Heart left ventricle (tissue), 16 donors: ENCODE results near the gene TSPAN31. TPM values are rescaled to one million over a fixed set of nuclear protein-coding genes. Genes with fewer than 3 reads are reported as not detected.

Source experiments
- ATAC-seq, 4 donors: fragments of 200-7000 bp; cut with Tn5 transposase; one replicate each; pipeline ENCODE4 v1.9.1; 2020 to 2022; ENCODE audit warnings: moderate library complexity in 4 of 4, mild to moderate bottlenecking in 3 of 4, moderate number of reproducible peaks in 1 of 4
- DNase-seq, 5 donors: peaks; one replicate each; pipeline ENCODE4 v3.0.0-alpha.2; 2020
- H3K27ac ChIP-seq, 12 donors: fragments of 200-600 bp; sonication (generic) in 4 of 12; one replicate each; pipeline versions ENCODE4 v1.5.0 to v1.8.0; 2016 to 2022; ENCODE audit warnings: mild to moderate bottlenecking in 2 of 12
- H3K27me3 ChIP-seq, 9 donors: fragments of 200-600 bp; sonication (generic) in 2 of 9; one replicate each; pipeline versions ENCODE4 v1.5.1 to v1.8.0; 2016 to 2022; ENCODE audit warnings: mild to moderate bottlenecking in 3 of 9
- H3K36me3 ChIP-seq, 9 donors: fragments of 200-600 bp; sonication (generic) in 2 of 9; one replicate each; pipeline versions ENCODE4 v1.5.0 to v1.8.0; 2018 to 2022; ENCODE audit warnings: mild to moderate bottlenecking in 2 of 9
- H3K4me1 ChIP-seq, 12 donors: fragments of 200-600 bp; sonication (generic) in 4 of 12; one replicate each; pipeline versions ENCODE4 v1.5.0 to v1.8.0; 2016 to 2022; ENCODE audit warnings: mild to moderate bottlenecking in 3 of 12
- H3K4me3 ChIP-seq, 12 donors: fragments of 200-600 bp; sonication (generic) in 4 of 12; one replicate each; pipeline versions ENCODE4 v1.5.0 to v1.8.0; 2017 to 2022; ENCODE audit warnings: mild to moderate bottlenecking in 9 of 12, moderate library complexity in 4 of 12
- H3K9me3 ChIP-seq, 12 donors: fragments of 200-600 bp; sonication (generic) in 4 of 12; one replicate each; pipeline versions ENCODE4 v1.5.0 to v1.8.0; 2016 to 2022; ENCODE audit warnings: mild to moderate bottlenecking in 1 of 12
- POLR2A ChIP-seq, 2 donors: fragments of 450-650 bp; IDR thresholded peaks; one replicate each; pipeline ENCODE4 v1.6.1; 2017; ENCODE audit warnings: antibody characterized with exemption in 2 of 2, mild to moderate bottlenecking in 2 of 2, moderate library complexity in 2 of 2
- WGBS, 4 donors: extraction: QIAGEN DNeasy Blood & Tissue Kit in 2 of 4; methylation state at CpG; one replicate each; pipeline versions ENCODE4 v1.1.5 to v1.1.7; 2013 to 2018; 5-methylcytosine and 5-hydroxymethylcytosine counted together
- intact Hi-C, 10 donors: fragments of 100-400 bp; cut with DNase I; formaldehyde crosslinking; loops; one replicate each; pipeline versions ENCODE4 v1.11.1 to v1.14.2; 2022
- microRNA-seq, 4 donors: library from miRNA; unstranded; fragments of <30 nt; microRNA quantifications; one replicate each; pipeline versions ENCODE4 to v1.2.0, GENCODE V29; 2017 to 2020
- polyA plus RNA-seq, 2 donors: library from polyadenylated mRNA; stranded (reverse); fragments of 200-250 nt; gene quantifications; one replicate each; pipeline ENCODE4 v1.2.3, GENCODE V29; 2013
- total RNA-seq, 9 donors: library from RNA; depleted of rRNA in 2 of 9; stranded (reverse); fragments of >200 nt in 2 of 9; fragmentation: NEBNext Ultra II Directional in 3 of 9; extraction: Animal tissue kit (Norgen Biotek cat#: 25700) in 3 of 9; gene quantifications; one replicate each; pipeline versions ENCODE4 v1.1.0 to v1.2.4, GENCODE V29; 2016 to 2023
- TF ChIP-seq, protein P1 (sequence below), 12 donors: fragments of 200-600 bp; sonication (generic) in 4 of 12; IDR thresholded peaks; one replicate each; pipeline versions ENCODE4 v1.5.0 to v1.8.0; 2018 to 2022; ENCODE audit warnings: antibody characterized with exemption in 12 of 12, mild to moderate bottlenecking in 5 of 12
- donor health status: ischemic (EF 13 %, LVEDD 7.1; RV severe dilation, severe dysfunction).
- donor health status: healthy with polysubstance abuse.
- donor health status: DM: no; HTN: yes; CAD: no.
- donor health status: DM: no; HTN: no; CAD: no.
- donor health status: ischemic (EF 25% LVEDD 6.9; RV normal size, moderate dysfunction).
- donor health status: ischemic (EF 25% LVEDD 5.7; RV mildly dilated, moderate dysfunction).
- donor health status: healthy.
- donor health status: DM: yes; HTN: yes; CAD: no.
- donor health status: ischemic (EF 35%, LVEDD 5.7; RV mildly dilated, moderate dysfunction).
- donor health status: nonischemic (EF 11% LVEDD 7.7; RV severe dilation, severe dysfunction).
- donor health status: DM: yes; HTN: yes; CAD: no.
- donor health status: PGD.
- donor health status: ischemic (EF 29% LVEDD 5.4; RV normal size, mild dysfunction).
- donor health status: nonischemic (EF 23%, LVEDD 6.1; RV moderate dilation, normal function).

Gene TSPAN31
- total and polyA plus RNA-seq, 11 donors = 27.2 to 59.3 (median 31.4) TPM

DNA sequence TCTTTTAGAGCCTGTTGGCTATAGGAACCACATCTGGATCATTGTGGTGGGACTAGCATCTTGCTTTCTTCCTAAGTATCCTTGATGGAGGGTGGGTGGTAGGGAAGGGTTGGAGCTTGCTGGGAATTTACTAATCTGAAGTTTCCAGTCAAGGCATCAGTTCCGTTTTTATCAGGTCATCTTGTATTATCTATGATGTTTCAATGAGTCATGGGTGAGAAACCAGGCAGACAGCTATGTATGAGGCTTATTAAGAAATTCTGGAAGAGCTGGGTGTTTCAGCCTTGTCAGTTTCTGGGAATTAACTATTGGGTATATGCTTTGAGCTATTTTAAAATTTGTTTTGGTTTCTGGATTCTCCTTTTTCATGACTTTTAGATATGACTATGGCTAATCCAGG, 49.1 kb downstream of the TSPAN31 start:
- peaks cover 0 to 13% (median 0%) of the 10 kb centered on the region in 12 donors for H3K4me1 ChIP-seq
- intact Hi-C loops = no loop called here
- no peaks in the 10 kb centered on the region for H3K27me3 ChIP-seq
- no peaks in the 10 kb centered on the region for H3K9me3 ChIP-seq
- H3K4me3 ChIP-seq = no peak overlapping the region
- H3K36me3 ChIP-seq = peaks cover 0 to 99% (median 96%) of the 10 kb centered on the region in 9 donors
- WGBS, 4 donors = 29 to 50% (median 44%) methylated on average over 1 of the region's 1 CpG
- H3K27ac ChIP-seq = peak overlapping the region in 1 of 12 donors; percentile 56
- ATAC-seq = peak in 1 of 4 donors; percentile 50
- DNase-seq = no peak
- TF ChIP-seq, protein P1, sequence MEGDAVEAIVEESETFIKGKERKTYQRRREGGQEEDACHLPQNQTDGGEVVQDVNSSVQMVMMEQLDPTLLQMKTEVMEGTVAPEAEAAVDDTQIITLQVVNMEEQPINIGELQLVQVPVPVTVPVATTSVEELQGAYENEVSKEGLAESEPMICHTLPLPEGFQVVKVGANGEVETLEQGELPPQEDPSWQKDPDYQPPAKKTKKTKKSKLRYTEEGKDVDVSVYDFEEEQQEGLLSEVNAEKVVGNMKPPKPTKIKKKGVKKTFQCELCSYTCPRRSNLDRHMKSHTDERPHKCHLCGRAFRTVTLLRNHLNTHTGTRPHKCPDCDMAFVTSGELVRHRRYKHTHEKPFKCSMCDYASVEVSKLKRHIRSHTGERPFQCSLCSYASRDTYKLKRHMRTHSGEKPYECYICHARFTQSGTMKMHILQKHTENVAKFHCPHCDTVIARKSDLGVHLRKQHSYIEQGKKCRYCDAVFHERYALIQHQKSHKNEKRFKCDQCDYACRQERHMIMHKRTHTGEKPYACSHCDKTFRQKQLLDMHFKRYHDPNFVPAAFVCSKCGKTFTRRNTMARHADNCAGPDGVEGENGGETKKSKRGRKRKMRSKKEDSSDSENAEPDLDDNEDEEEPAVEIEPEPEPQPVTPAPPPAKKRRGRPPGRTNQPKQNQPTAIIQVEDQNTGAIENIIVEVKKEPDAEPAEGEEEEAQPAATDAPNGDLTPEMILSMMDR (IDR thresholded peaks at IDR 0.05) = no peak

DNA sequence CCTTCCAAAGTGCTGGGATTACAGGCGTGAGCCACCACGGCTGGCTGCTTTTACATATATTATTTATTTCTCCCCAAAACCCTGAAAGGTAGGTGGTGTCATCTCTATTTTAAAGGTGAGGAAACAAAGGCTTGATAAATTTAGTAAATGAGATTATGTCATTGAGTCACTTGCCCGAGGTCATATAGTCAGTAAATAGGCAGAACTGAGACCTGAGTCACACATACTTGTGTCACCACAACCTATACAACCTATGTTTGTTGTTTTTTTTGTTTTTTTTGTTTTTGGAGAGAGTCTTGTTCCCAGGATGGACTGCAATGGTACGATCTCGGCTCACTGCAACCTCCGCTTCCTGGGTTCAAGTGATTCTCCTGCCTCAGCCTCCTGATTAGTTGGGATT, 50.5 kb downstream of the TSPAN31 start:
- no peak for ATAC-seq
- no peaks in the 10 kb centered on the region for H3K9me3 ChIP-seq
- no peak overlapping the region for H3K4me3 ChIP-seq
- intact Hi-C loops = no loop called here
- DNase-seq = no peak
- 90 to 93% (median 91%) methylated on average over 6 of the region's 6 CpGs for WGBS, 4 donors
- TF ChIP-seq POLR2A (IDR thresholded peaks at IDR 0.05) = no peak
- TF ChIP-seq, protein P1 (IDR thresholded peaks at IDR 0.05) = no peak
- peak overlapping the region in 1 of 12 donors; percentile 47 for H3K27ac ChIP-seq
- H3K4me1 ChIP-seq = peaks cover 0 to 13% (median 0%) of the 10 kb centered on the region in 12 donors
- H3K27me3 ChIP-seq = no peaks in the 10 kb centered on the region
- H3K36me3 ChIP-seq = peaks cover 0 to 100% (median 96%) of the 10 kb centered on the region in 9 donors

DNA sequence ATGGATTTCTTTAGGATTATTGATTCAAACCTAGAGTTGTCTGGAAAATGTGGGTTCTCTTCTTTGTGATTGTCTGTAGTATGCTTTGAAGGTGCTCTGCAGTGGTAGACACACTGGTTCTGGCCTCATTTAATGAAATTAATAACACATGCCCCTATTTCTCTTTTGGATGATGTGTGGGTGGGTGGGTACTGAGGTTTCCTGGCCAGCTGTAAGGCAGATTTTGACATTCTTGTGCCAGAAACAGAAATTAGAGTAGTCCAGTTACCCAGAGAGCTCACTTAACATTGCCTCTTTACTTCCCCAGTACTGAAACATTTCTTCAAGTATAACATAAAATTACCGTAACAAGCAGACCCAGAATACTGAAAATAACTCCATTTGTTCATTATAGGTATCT, 52.2 kb downstream of the TSPAN31 start:
- Histone ChIP-seq H3K9me3 (no peaks in the 10 kb centered on the region), H3K27me3 (no peaks in the 10 kb centered on the region), H3K4me3 (no peak overlapping the region), H3K36me3 (peaks cover 6 to 100% (median 98%) of the 10 kb centered on the region in 9 donors), H3K27ac (peak overlapping the region in 1 of 12 donors; percentile 48), H3K4me1 (peaks cover 0 to 13% (median 0%) of the 10 kb centered on the region in 12 donors)
- intact Hi-C loops = no loop called here
- no peak for ATAC-seq
- DNase-seq = no peak
- WGBS, 4 donors = 92 to 100% (median 96%) methylated on average over 1 of the region's 1 CpG
- TF ChIP-seq, protein P1 (IDR thresholded peaks at IDR 0.05) = no peak
- TF ChIP-seq POLR2A (IDR thresholded peaks at IDR 0.05) = no peak

DNA sequence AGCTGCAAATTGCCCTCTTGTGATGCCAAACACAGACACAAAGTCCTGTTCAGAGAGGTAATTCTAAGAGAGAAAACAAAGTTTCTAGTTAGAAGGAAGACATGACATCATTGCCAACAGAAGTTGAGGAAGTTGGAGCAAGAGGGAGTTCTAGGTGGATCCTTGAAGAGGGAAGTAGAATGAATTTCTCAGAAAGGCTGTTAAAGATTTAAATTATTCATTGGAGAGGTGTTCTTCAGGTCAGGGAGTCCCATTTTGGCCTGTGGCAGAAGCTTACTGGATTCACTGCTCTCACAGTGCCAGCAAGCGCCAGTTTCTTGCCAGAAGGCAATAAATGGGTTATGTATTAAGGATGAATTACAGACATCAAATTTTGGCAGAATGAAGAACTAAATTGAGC, 53.1 kb downstream of the TSPAN31 start:
- Histone ChIP-seq H3K9me3 (no peaks in the 10 kb centered on the region), H3K4me3 (no peak overlapping the region), H3K27ac (peak overlapping the region in 1 of 12 donors; percentile 48), H3K4me1 (peaks cover 0 to 13% (median 0%) of the 10 kb centered on the region in 12 donors), H3K36me3 (peaks cover 6 to 100% (median 98%) of the 10 kb centered on the region in 9 donors), H3K27me3 (no peaks in the 10 kb centered on the region)
- ATAC-seq = no peak
- TF ChIP-seq, protein P1 (IDR thresholded peaks at IDR 0.05) = no peak
- TF ChIP-seq POLR2A (IDR thresholded peaks at IDR 0.05) = no peak
- WGBS, 4 donors = 92 to 96% (median 95%) methylated on average over 1 of the region's 1 CpG
- intact Hi-C loops = no loop called here
- DNase-seq = no peak

Small RNAs within 50 kb of the gene (microRNA-seq; reads per million reads assigned to microRNA genes)
- gene MIR6759 = 0 to 0.60 (median 0) reads per million in 4 donors

Other genes starting within 250 kb of the TSPAN31 start
- 10 to 100 TPM; 11.5 to 30.9 (median 17.5) TPM for gene DDIT3, start 224.5 kb upstream of the TSPAN31 start, total RNA-seq
- gene DDIT3, start 224.5 kb upstream of the TSPAN31 start, polyA plus RNA-seq = 10 to 100 TPM; 58.3 to 60.5 TPM
- 10 to 100 TPM; 13.1 to 43.3 (median 30.1) TPM for gene MBD6, start 222.2 kb upstream of the TSPAN31 start, total RNA-seq
- 10 to 100 TPM; 11.4 to 17.2 TPM for gene MBD6, start 222.2 kb upstream of the TSPAN31 start, polyA plus RNA-seq
- gene DCTN2, start 197.8 kb upstream of the TSPAN31 start, total RNA-seq = 100 to 1,000 TPM in 5 of 9 donors, 10 to 100 TPM in 4; 84.4 to 159 (median 109) TPM
- 100 to 1,000 TPM in 1 of 2 donors, 10 to 100 TPM in 1; 62.3 to 228 TPM for gene DCTN2, start 197.8 kb upstream of the TSPAN31 start, polyA plus RNA-seq
- gene KIF5A, start 195.0 kb upstream of the TSPAN31 start, total RNA-seq = under 1 TPM in 6 of 9 donors, not detected in 3; 0.07 to 0.31 (median 0.17) TPM
- gene KIF5A, start 195.0 kb upstream of the TSPAN31 start, polyA plus RNA-seq = under 1 TPM; 0.06 to 0.08 TPM
- 10 to 100 TPM; 12.9 to 31.0 (median 17.0) TPM for gene PIP4K2C, start 153.8 kb upstream of the TSPAN31 start, total RNA-seq
- gene PIP4K2C, start 153.8 kb upstream of the TSPAN31 start, polyA plus RNA-seq = 10 to 100 TPM in 1 of 2 donors, 1 to 10 TPM in 1; 4.6 to 22.6 TPM
- 10 to 100 TPM; 15.6 to 30.7 (median 22.4) TPM for gene DTX3, start 140.2 kb upstream of the TSPAN31 start, total RNA-seq
- 10 to 100 TPM; 16.3 to 28.3 TPM for gene DTX3, start 140.2 kb upstream of the TSPAN31 start, polyA plus RNA-seq
- gene ARHGEF25, start 133.6 kb upstream of the TSPAN31 start, total RNA-seq = 10 to 100 TPM in 4 of 9 donors, 1 to 10 TPM in 5; 5.5 to 11.5 (median 9.5) TPM
- 10 to 100 TPM; 10.2 to 20.3 TPM for gene ARHGEF25, start 133.6 kb upstream of the TSPAN31 start, polyA plus RNA-seq
- gene B4GALNT1, start 111.8 kb upstream of the TSPAN31 start, total RNA-seq = 1 to 10 TPM; 1.9 to 8.8 (median 5.9) TPM
- 1 to 10 TPM; 2.6 to 5.1 TPM for gene B4GALNT1, start 111.8 kb upstream of the TSPAN31 start, polyA plus RNA-seq
- 100 to 1,000 TPM in 7 of 9 donors, 10 to 100 TPM in 2; 93.4 to 188 (median 130) TPM for gene OS9, start 50.9 kb upstream of the TSPAN31 start, total RNA-seq
- gene OS9, start 50.9 kb upstream of the TSPAN31 start, polyA plus RNA-seq = 100 to 1,000 TPM in 1 of 2 donors, 10 to 100 TPM in 1; 89.4 to 196 TPM
- gene AGAP2, start 6.3 kb upstream of the TSPAN31 start, total RNA-seq = 10 to 100 TPM in 2 of 9 donors, 1 to 10 TPM in 7; 4.2 to 12.0 (median 5.5) TPM
- gene AGAP2, start 6.3 kb upstream of the TSPAN31 start, polyA plus RNA-seq = 1 to 10 TPM; 3.9 to 8.6 TPM
- gene CDK4, start 7.3 kb downstream of the TSPAN31 start, total RNA-seq = 10 to 100 TPM; 38.1 to 62.1 (median 50.2) TPM
- 10 to 100 TPM; 23.4 to 81.9 TPM for gene CDK4, start 7.3 kb downstream of the TSPAN31 start, polyA plus RNA-seq
- gene MARCHF9, start 10.1 kb downstream of the TSPAN31 start, total RNA-seq = 10 to 100 TPM; 11.3 to 18.9 (median 13.3) TPM
- 10 to 100 TPM; 13.6 to 15.8 TPM for gene MARCHF9, start 10.1 kb downstream of the TSPAN31 start, polyA plus RNA-seq
- gene CYP27B1, start 22.0 kb downstream of the TSPAN31 start, total RNA-seq = under 1 TPM in 5 of 9 donors, not detected in 4; 0.16 to 0.77 (median 0.19) TPM
- gene CYP27B1, start 22.0 kb downstream of the TSPAN31 start, polyA plus RNA-seq = under 1 TPM; 0.11 to 0.19 TPM
- 10 to 100 TPM in 3 of 9 donors, 1 to 10 TPM in 5, under 1 TPM in 1; 0.95 to 16.6 (median 7.7) TPM for gene METTL1, start 27.1 kb downstream of the TSPAN31 start, total RNA-seq
- gene METTL1, start 27.1 kb downstream of the TSPAN31 start, polyA plus RNA-seq = 10 to 100 TPM in 1 of 2 donors, 1 to 10 TPM in 1; 9.4 to 28.5 TPM
- 1 to 10 TPM; 1.2 to 4.5 (median 1.9) TPM for gene EEF1AKMT3, start 27.6 kb downstream of the TSPAN31 start, total RNA-seq
- 1 to 10 TPM in 1 of 2 donors, under 1 TPM in 1; 0.84 to 1.2 TPM for gene EEF1AKMT3, start 27.6 kb downstream of the TSPAN31 start, polyA plus RNA-seq
- gene TSFM, start 37.7 kb downstream of the TSPAN31 start, total RNA-seq = 10 to 100 TPM; 38.8 to 62.5 (median 45.4) TPM
- gene TSFM, start 37.7 kb downstream of the TSPAN31 start, polyA plus RNA-seq = 10 to 100 TPM; 37.6 to 80.8 TPM
- gene AVIL, start 73.7 kb downstream of the TSPAN31 start, total RNA-seq = 1 to 10 TPM; 1.3 to 6.2 (median 2.4) TPM
- 1 to 10 TPM; 1.9 to 2.1 TPM for gene AVIL, start 73.7 kb downstream of the TSPAN31 start, polyA plus RNA-seq
- gene CTDSP2, start 101.7 kb downstream of the TSPAN31 start, total RNA-seq = 100 to 1,000 TPM in 3 of 9 donors, 10 to 100 TPM in 6; 69.9 to 191 (median 89.3) TPM
- 10 to 100 TPM; 28.0 to 68.4 TPM for gene CTDSP2, start 101.7 kb downstream of the TSPAN31 start, polyA plus RNA-seq
- 1 to 10 TPM; 1.8 to 7.4 (median 5.3) TPM for gene ATP23, start 196.5 kb downstream of the TSPAN31 start, total RNA-seq
- 10 to 100 TPM in 1 of 2 donors, 1 to 10 TPM in 1; 8.1 to 10.4 TPM for gene ATP23, start 196.5 kb downstream of the TSPAN31 start, polyA plus RNA-seq